HCT116 (cell line): ENCODE results near the gene STK32B. TPM values are rescaled to one million over a fixed set of nuclear protein-coding genes. Genes with fewer than 3 reads are reported as not detected.

ENCODE experiments used
- ATAC-seq: fragments of 200-7000 bp; cut with Tn5 transposase; 2 replicates; pipeline ENCODE4 v1.9.1; 2020; ENCODE audit warnings: mild to moderate bottlenecking, moderate library complexity
- BruUV-seq: library from RNA; stranded (reverse); fragments of 400-500 nt; replicated peaks from 2 replicates; lab custom pipeline; 2021; lab: Mats Ljungman, UMichigan
- CTCF ChIA-PET: fragments of 300-600 bp; sonication (Branson Sonifier 250); formaldehyde crosslinking; loops from one replicate; lab custom pipeline; 2021; ENCODE audit warnings: antibody characterized with exemption; lab: Charles Lee
- POLR2A ChIA-PET: fragments of 300-600, 350-600 bp; sonication (Branson Sonifier 250); formaldehyde crosslinking; loops from one replicate; lab custom pipeline; 2021; ENCODE audit warnings: antibody characterized with exemption; lab: Charles Lee
- RAD21 ChIA-PET, 2 experiments: fragments of 300-600 bp; sonication (Branson Sonifier 250); formaldehyde crosslinking; loops; one replicate each; lab custom pipeline; 2023; ENCODE audit warnings: low total read pairs in 2 of 2; ENCODE audit not compliant: uncharacterized antibody in 2 of 2, unreplicated experiment in 2 of 2, low non-redundant PET in 1 of 2; lab: Charles Lee
- DNase-seq: peaks from one replicate; pipeline ENCODE4 v3.0.0-alpha.2; 2010; ENCODE audit warnings: low read depth, low spot score
- H2AFZ ChIP-seq: fragments of 200-600 bp; shearing (Covaris generic), sonication (generic); 2 replicates; pipeline ENCODE4 v1.6.1; 2017; ENCODE audit warnings: low read depth, mixed run types, mixed read lengths, antibody characterized with exemption, low read length; ENCODE audit not compliant: poor library complexity, severe bottlenecking
- H3K27ac ChIP-seq: 2 replicates; pipeline ENCODE4 v1.5.1; 2012; ENCODE audit warnings: low read depth, low read length
- H3K27me3 ChIP-seq: fragments of 200-600 bp; sonication (generic); 2 replicates; pipeline ENCODE4 v1.6.1; 2016; ENCODE audit warnings: mixed run types, low read length, mixed read lengths; ENCODE audit not compliant: insufficient read depth
- H3K36me3 ChIP-seq, 2 experiments: fragments of 200-500 bp in 1 of 2; fragments of 200-600 bp in 1 of 2; sonication (Bioruptor generic) in 1 of 2; sonication (generic) in 1 of 2; 2 replicates each; pipeline versions ENCODE4 v1.5.1 to v1.6.1; 2014 to 2016; ENCODE audit warnings: low read length in 2 of 2, inconsistent platforms in 1 of 2, mixed read lengths in 1 of 2, mixed run types in 1 of 2; ENCODE audit not compliant: insufficient read depth in 2 of 2, control insufficient read depth in 1 of 2
- H3K4me1 ChIP-seq, 2 experiments: fragments of 200-600 bp in 1 of 2; sonication (generic) in 1 of 2; 2 replicates each; pipeline versions ENCODE4 v1.5.1 to v1.6.1; 2012 to 2017; ENCODE audit warnings: low read length in 2 of 2, inconsistent platforms in 1 of 2, mild to moderate bottlenecking in 1 of 2, mixed read lengths in 1 of 2, mixed run types in 1 of 2, moderate library complexity in 1 of 2; ENCODE audit not compliant: insufficient read depth in 2 of 2, control insufficient read depth in 1 of 2
- H3K4me2 ChIP-seq: fragments of 200-600 bp; sonication (generic); 2 replicates; pipeline ENCODE4 v1.6.1; 2017; ENCODE audit warnings: mixed run types, low read length, mixed read lengths
- H3K4me3 ChIP-seq, 2 experiments: fragments of 200-600 bp in 1 of 2; sonication (generic) in 1 of 2; replicated peaks in 1 of 2; 2 replicates each; pipeline ENCODE4 v1.5.1; 2011 to 2016; ENCODE audit warnings: low read length in 2 of 2, control low read depth in 1 of 2, low read depth in 1 of 2, mild to moderate bottlenecking in 1 of 2, mixed read lengths in 1 of 2, mixed run types in 1 of 2
- H3K79me2 ChIP-seq: fragments of 200-600 bp; sonication (generic); 2 replicates; pipeline ENCODE4 v1.6.1; 2017; ENCODE audit warnings: mild to moderate bottlenecking, mixed run types, low read length, moderate library complexity, mixed read lengths; ENCODE audit not compliant: insufficient read depth
- H3K9ac ChIP-seq: fragments of 200-600 bp; sonication (generic); 2 replicates; pipeline ENCODE4 v1.6.1; 2016; ENCODE audit warnings: low read length, mixed read lengths
- H3K9me2 ChIP-seq: fragments of 200-600 bp; sonication (generic), shearing (Covaris generic); 2 replicates; pipeline ENCODE4 v1.6.1; 2017; ENCODE audit warnings: mixed run types, mild to moderate bottlenecking, moderate library complexity; ENCODE audit not compliant: insufficient read depth
- H3K9me3 ChIP-seq, 2 experiments: fragments of 200-500 bp in 1 of 2; fragments of 200-600 bp in 1 of 2; sonication (Bioruptor generic) in 1 of 2; sonication (generic) in 1 of 2; 2 replicates each; pipeline ENCODE4 v1.6.1; 2014 to 2017; ENCODE audit warnings: low read length in 2 of 2, mixed read lengths in 2 of 2, inconsistent platforms in 1 of 2, low read depth in 1 of 2, mild to moderate bottlenecking in 1 of 2, mixed run types in 1 of 2, moderate library complexity in 1 of 2; ENCODE audit not compliant: control insufficient read depth in 1 of 2, insufficient read depth in 1 of 2
- H4K20me1 ChIP-seq: fragments of 200-600 bp; sonication (generic), shearing (Covaris generic); 2 replicates; pipeline ENCODE4 v1.6.1; 2017; ENCODE audit warnings: mixed run types, mild to moderate bottlenecking, moderate library complexity; ENCODE audit not compliant: insufficient read depth
- CBX3 ChIP-seq: IDR thresholded peaks from 2 replicates; pipeline ENCODE4 v1.6.1; 2012; ENCODE audit warnings: low read depth
- ELF1 ChIP-seq: IDR thresholded peaks from 2 replicates; pipeline ENCODE4 v1.6.1; 2012; ENCODE audit warnings: low read depth, borderline replicate concordance
- EZH2 ChIP-seq: fragments of 200-600 bp; sonication (generic); IDR thresholded peaks from 2 replicates; pipeline ENCODE4 v1.6.1; 2017; ENCODE audit warnings: antibody characterized with exemption, mixed run types
- FOSL1 ChIP-seq: IDR thresholded peaks from 2 replicates; pipeline ENCODE4 v1.6.1; 2012; ENCODE audit warnings: low read depth
- JUND ChIP-seq: IDR thresholded peaks from 2 replicates; pipeline ENCODE4 v1.6.1; 2012
- MAX ChIP-seq: IDR thresholded peaks from 2 replicates; pipeline ENCODE4 v1.6.1; 2012
- POLR2AphosphoS5 ChIP-seq: IDR thresholded peaks from 2 replicates; pipeline ENCODE4 v1.6.1; 2011; ENCODE audit warnings: mild to moderate bottlenecking, low read depth, low read length, moderate library complexity
- REST ChIP-seq: IDR thresholded peaks from 2 replicates; pipeline ENCODE4 v1.6.1; 2012; ENCODE audit warnings: low read depth
- SP1 ChIP-seq: IDR thresholded peaks from 2 replicates; pipeline ENCODE4 v1.6.1; 2012; ENCODE audit warnings: low read depth
- YY1 ChIP-seq: IDR thresholded peaks from 2 replicates; pipeline ENCODE4 v1.6.1; 2011; ENCODE audit warnings: low read length, low read depth, moderate library complexity, mild to moderate bottlenecking; ENCODE audit not compliant: insufficient replicate concordance; ENCODE audit errors: extremely low read depth
- ZNF274 ChIP-seq: fragments of 200-500 bp; sonication (Bioruptor generic); IDR thresholded peaks from 2 replicates; pipeline ENCODE4 v1.6.1; 2014; ENCODE audit warnings: mild to moderate bottlenecking, low read depth, low read length, inconsistent platforms
- intact Hi-C: fragments of 100-400 bp; cut with micrococcal nuclease; formaldehyde crosslinking; loops from 2 replicates; pipeline ENCODE4 v1.10.0; 2022
- total RNA-seq: library from RNA; stranded (reverse); gene quantifications from one replicate; pipeline ENCODE4 v1.2.1, GENCODE V29; 2021; ENCODE audit not compliant: unreplicated experiment

STK32B gene
- total RNA-seq, 1 experiment from 2014 or later: not detected

- ChIA-PET POLR2A (no interaction called here), RAD21 (no interaction called here), CTCF (no interaction called here)
- Histone ChIP-seq H3K4me2 (no peak overlapping the region), H3K36me3 (no peaks in the 10 kb centered on the region), H3K9me2 (no peaks in the 10 kb centered on the region), H3K27me3 (no peaks in the 10 kb centered on the region), H3K79me2 (no peaks in the 10 kb centered on the region), H3K9ac (no peak overlapping the region), H3K4me1 (no peaks in the 10 kb centered on the region), H3K4me3 (no peak overlapping the region), H4K20me1 (no peaks in the 10 kb centered on the region), H3K9me3 (no peaks in the 10 kb centered on the region), H3K27ac (no peak overlapping the region), H2AFZ (no peak overlapping the region)
- intact Hi-C loops: no loop called here
- no TSS peak for BruUV-seq
- DNase-seq: no peak
- no peak for ATAC-seq
- TF ChIP-seq SP1 (no peak), POLR2AphosphoS5 (no peak), REST (no peak), MAX (no peak), YY1 (no peak), ZNF274 (no peak), ELF1 (no peak), JUND (no peak), CBX3 (no peak), FOSL1 (no peak), EZH2 (no peak)
Measured at GRCh38 chr4:5086535-5086934, 35.3 kb downstream of the STK32B start.
